T-helper 22 cell (primary cell): ENCODE data around the gene CAPZA1.
"Not testable (repeated sequence)": the region's sequence is repeated elsewhere in the genome, so short reads cannot be mapped to it uniquely, and the experiment has no call there.

ENCODE experiments used
- DNase-seq: peaks from one replicate; pipeline ENCODE4 v3.0.0-alpha.2; 2020; ENCODE audit warnings: low read depth

Gene CAPZA1

DNA sequence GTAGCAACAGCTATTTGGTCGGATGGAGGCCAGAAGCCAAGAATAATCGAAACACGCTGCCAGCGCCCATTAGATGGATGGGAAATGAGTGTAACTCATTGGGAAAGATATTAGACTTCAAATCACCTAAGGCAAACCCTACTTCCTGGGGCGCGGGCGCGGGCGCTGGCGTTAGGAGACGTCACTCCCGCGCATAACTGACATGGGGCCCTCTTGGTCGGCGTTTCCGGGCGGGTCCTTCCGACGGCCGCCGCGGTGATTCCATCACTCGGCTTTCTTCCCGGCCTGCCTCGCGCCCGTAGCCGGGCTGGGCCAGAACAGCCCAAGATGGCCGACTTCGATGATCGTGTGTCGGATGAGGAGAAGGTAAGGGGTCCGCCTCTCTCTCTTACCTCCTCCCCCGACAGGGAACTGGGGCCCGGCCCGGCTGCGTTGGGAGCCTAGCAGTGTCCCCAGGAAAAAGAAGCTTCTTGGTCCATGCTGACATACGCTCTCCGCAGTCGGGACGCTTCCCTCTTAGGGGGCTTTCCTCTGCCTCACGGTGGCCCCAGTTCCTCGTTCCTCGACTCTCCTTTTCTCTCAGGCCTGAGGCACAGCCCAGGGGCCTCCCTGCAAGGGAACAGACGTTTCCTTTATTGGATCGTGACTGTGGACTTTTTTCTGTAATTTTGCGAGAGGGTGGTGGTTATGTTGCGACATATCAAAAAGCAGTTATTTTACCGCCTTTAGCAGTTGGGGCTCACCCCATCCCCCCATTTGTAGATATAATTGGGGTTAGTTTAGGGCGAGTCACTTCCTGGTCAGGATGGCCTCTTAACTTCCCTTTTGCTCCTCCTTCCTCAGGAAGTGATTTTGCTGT, at the start of gene CAPZA1:
Gene CAPZA1 (plus strand): TSS at position 315 of the 859 bp plus-strand sequence. CDS start 13 bp downstream, at position 328.
- peak; percentile 86 for DNase-seq

DNA sequence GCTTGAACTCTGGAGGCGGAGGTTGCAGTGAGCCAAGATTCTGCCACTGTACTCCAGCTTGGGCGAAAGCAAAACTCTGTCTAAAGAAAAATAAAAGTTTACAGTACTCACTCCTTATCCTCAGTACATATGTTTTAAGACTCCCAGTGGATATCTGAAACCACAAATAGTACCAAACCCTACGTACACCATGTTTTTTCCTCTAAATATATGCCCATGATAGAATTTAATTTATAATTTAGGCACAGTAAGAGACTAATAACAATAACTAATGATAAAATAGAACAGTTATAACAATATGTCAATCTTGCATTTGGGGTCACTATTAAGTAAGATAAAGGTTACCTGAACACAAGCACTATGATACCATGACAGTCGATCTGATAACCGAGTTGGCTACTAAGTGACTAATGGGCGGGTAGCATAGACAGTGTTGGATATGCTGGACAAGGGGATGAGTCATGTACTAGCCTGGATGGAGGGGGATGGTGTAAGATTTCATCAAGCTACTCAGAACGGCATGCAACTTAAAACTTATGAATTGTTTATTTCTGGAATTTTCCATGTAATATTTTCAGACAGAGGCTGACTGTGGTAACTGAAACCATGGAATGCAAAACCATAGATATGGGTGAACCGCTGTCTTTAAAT, 44.4 kb upstream of the CAPZA1 start:
- no peak for DNase-seq

DNA sequence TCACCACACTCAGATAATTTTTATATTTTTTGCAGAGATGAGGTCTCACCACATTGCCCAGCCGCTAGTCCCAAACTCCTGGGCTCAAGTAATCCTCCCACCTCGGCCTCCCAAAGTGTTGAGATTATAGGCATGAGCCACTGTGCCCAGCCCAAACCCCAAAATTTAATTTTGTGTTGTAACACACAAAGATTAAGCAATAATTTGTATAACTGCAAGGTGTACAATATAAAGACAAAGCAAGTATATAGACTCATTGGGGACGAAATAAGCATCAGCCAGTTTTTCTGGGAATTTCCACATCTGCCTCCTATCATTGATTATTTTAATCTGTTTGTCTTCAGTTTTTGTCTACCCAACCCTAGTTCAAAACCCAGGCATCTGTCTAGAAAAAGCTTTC, 43.4 kb upstream of the CAPZA1 start:
- DNase-seq, result no peak

DNA sequence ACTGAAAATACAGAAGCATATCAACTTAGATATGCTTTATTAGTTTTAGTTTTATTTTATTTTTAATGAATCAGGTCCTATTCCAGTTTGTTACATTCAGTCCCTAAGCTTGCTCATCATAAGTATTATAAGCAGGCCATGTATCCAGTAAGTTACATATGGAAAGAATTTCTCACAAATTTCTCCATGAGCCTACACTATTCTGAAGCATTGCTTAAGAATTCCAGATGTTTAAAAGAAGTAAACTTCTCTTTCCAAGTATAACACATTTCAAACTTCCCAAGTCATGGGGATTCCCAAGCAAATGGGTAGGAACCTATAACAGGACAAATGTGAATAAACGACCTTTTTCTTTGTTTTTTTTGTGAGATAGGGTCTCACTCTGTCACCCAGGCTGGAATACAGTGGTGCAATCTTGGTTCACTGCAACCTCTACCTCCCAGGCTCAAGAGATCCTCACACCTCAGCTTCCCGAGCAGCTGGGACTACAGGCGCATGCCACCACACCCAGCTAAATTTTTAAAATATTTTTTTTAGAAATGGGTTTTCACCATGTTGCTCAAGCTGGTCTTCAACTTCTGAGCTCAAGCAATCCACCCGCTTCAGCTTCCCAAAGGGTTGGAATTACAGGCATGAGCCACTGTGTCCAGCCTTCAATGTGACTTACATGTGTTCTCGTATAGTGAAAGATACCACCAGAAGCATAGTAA, 39.7 kb upstream of the CAPZA1 start:
- DNase-seq, result no peak

DNA sequence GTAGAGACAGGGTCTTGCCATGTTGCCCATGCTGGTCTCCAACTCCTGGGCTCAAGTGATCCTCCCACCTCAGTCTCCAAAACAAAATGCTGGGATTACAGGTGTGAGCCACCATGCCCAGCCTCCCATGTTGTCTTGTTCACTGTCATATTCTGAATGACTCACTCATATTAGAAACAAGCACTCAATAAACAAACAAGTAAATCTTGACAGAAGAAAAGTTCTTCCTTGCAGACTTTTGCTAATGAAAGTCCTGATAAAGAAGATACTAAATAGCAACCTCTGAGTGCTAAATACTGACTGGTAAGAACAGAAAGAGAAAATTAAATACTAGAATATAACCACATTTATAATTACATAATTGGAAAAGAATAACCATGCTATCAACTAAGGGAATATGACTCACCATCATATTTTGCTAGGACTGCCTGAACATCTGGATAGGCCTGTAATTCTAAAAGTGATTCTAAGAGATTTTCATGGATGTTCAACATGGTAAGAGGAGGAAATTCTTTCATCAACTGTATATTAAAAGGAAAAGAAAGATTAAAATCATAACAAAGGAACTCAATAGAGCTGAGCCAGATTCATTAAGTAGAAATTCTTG, 37.9 kb upstream of the CAPZA1 start:
- DNase-seq, result no peak

DNA sequence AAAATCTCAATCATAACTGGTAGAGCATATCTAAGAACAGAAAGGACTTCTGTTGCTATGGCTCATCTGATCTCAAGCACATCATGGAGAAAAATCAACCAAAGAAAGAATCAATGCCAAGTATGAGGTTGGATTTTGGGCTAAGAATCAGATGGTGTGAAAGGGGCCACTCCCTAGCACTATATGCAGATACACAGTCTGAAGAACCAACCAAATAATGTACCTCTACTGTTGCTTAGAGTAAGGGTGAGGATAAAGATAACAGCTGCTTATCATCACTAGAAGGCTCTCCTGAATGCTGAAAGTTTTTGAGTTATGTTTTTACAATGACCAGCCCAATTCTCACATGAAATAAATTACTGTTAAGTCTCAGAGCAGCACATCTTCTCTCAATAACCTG, 36.3 kb upstream of the CAPZA1 start:
- DNase-seq, result no peak

DNA sequence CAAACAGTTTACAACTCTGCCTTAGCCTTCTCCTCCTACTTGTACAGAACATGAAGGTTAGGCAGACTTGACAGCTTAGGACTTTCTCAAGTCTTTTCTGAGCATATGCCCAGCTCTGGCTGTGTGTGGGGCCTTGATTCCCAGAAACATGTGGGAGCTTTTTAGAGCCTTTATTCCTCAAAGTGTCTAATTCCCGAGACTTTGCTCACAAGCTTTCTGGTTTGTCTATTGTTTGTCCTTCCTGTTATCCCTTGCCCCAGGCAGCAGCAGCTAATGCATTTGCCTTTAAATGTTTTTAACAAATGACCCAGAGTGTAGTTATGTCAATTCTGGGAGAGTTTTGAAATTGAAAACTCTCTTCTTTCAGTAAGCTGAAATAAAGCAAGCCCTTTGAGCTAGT, 29.9 kb upstream of the CAPZA1 start:
- no peak for DNase-seq

DNA sequence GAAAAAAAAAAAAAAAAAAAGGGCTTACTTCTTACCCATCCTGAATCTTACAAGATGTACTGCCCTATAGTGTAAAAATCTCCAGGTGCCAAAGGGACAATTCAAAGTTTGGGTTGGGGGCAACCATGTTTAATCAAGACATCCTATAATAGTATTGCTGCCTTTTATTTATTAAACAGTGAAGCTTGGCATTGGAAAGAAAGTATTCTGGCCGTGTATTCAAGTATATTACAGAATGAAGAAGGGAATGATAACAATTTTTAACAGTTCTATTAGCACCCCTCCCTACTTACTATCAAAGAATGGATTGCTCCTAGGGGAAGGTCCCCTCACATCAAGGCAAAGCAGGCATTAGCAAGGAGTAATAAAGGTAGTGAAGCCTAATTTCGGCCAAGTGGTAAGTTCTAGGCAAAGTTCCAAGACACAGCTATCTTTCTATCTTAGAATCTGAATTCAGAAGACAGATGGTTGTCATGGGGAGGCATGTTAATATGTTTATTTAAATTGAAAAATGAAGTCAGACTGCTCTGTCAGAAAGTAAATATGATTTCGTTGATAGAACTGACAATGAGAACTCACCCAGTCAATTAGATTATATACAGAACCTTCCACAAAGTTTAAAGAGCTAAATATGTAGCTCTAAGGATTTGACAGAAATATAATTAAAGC, 25.3 kb upstream of the CAPZA1 start:
- DNase-seq, result no peak

DNA sequence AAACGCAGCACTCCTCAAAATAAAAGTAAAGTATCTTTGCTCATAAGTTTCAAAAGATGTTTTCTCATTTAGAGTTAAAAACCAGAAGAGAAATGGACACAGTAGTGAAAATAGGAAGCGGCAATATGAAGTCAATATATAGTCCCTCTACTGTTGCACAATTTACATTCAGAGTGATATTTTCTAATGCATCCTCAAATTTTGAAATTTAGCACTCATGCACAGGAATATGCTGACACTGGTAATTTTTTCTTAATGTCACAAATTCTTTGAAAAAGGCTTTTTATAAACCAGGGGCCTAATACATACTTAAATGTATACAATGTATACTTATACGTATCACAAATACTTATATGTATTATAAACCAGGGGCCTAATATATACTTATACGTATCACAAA, 20.2 kb upstream of the CAPZA1 start:
- DNase-seq, result no peak

DNA sequence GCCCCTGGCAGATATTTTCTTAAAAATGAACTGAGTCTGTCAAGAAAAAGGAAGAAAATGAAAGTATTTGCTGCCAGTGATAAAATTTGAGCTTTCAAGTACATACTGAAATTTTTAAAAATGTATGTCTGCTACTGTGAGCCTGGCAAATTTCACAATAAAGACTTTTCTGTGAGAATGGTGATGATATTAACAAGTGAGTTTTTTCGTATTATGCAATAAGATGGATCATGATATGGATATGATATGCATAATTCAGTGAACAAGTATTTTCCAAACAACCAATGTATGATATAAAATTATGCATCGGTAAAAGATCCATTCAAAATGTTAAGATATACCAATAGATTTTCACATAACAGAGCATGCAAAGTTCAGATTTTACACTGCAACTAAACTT, 16.6 kb upstream of the CAPZA1 start:
- no peak for DNase-seq

DNA sequence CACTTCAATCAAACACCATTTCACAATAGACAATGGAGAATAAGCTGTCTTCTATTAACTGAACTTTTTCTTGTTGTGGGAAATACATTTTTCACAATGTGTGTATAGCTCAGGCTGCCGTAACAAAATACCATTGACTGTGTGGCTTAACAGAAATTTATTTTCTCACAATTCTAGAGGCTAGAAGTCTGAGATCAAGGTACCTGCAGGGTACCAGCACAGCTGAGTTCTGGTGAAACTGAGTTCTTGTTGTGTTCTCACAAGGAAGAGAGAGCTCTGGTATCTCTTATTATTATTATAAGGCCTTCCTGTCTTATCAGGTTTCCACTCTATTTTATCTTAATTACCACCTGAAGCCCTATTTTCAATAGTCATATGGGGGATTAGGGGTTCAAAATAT, 16.1 kb upstream of the CAPZA1 start:
- DNase-seq, result no peak

DNA sequence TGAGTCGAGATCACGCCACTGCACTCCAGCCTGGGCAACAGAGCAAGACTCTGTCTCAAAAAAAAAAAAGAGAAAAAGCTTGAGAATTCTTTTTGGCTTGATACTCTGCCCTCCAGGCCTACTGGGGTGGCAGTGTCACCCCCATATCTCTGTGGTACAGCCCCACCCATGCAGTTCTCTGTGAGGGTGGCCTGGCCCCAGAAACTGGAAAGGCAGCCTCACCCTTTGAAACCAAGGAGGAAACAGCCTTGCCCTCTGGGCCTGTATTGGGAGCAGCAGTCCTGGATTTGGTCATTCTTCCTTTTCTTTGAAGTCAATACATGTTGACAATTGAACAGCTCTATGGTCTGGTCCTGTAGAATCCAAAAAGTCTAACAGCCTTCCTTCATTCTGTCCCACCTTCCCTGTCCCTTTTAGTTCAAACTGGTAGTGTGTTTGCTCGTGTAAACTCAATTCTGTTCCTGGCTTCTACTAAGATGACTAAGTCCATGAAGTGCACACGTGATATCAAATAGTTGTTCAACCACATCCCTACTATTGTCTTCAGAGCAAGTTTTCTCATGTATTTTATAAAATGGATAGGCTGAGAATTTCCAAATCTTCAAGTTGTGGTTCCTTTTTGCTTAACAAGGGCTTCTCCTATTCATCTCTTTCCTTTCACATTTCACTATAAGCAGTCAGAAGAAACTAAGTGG, 13.9 kb upstream of the CAPZA1 start:
- no peak for DNase-seq

DNA sequence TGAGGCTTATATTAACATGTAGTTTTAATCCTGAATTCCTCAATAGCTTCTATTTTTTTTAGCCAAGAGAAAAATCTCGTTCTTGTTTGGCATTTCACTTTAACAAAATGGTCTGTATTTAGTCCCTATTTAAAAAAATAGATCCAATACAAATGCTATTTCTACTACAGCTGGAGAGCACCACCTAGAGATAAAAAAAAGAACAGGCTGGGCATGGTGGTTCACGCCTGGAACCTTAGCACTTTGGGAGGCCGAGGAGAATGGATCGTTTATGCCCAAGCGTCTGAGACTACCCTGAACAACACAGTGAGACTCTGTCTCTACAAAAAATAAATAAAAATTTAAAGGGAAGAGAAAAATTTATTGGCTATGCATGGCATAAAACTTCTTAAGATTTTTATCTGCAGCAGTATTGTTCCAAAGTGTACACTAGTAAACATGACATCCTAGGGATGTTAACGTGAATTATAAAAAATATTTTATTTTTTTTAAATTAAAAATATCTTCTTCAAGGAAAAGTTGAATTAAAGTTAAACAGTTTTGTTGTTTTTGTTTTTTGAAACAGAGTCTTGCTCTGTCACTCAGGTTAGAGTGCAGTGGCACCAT, 5.1 kb upstream of the CAPZA1 start:
- no peak for DNase-seq

DNA sequence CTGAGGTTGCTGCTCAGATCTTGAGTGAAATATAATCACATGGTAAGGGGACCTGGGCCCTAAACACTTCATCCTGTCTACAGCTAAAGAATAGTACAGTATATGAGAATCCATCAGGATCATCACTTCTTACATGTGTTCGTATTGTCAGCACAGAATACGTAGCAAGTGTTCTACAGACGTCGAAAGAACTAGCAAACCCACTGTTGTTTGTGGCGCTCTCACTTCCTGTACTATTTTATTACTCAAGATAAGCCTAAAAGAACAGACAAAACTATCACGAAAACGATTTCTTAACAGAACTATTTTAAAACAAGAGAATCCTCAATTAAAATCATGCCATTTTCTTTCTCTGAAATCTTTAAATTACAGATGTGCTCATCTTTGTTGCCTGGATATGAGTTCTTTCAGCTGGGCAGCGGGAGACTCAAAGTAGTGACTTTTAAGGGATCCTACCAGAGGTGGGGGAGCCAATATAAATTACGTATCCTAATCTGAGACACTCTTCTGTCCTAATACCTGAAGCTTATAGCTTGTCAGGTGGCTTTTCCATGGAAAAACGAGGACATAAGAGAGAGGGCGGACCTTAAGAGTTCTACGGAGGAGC, 1.4 kb upstream of the CAPZA1 start:
- DNase-seq, result peak; percentile 21

DNA sequence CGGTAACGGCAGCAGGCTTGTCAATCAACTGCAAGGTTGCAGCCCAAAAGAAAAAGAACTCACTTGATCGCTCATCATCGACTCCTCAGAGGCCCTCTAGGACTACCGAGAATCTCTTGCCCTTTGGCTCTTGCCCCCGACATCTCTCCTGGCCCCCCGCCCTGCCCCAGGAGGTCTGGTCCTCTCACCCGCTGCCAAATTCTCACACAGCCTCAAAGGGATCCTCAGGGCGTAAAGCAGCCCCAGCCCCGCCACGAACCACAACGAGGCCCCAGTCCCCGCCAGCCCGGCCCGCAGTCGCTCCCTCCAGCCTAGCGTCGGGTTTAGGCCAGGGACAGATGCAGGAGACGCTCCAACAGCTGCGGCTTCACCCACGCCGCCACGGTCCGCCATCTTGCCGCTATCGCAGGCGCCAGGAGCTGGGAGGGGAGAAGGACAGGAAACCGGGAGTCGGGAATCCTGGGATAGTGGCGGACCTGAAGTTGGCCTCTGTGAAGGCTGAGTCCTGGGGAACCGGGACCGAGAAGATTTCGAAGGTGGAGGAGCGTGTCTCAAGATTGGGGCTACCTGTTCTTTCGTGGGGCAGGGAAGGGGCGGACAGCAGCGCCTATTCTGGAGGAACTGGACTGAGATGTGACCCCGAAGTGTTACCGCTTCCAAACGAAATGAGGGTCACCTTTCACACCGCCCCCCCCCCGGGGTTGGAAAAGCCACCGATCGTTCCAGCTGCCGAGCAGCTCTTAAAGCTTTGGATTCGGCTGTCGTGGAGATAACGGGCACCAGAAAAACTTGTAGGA, 713 bp upstream of the CAPZA1 start, which contains the start of gene ST7L:
Gene ST7L (minus strand): TSS at position 421 of the 797 bp plus-strand sequence. CDS start 28 bp downstream, at position 393.
- DNase-seq, result peak; percentile 42

DNA sequence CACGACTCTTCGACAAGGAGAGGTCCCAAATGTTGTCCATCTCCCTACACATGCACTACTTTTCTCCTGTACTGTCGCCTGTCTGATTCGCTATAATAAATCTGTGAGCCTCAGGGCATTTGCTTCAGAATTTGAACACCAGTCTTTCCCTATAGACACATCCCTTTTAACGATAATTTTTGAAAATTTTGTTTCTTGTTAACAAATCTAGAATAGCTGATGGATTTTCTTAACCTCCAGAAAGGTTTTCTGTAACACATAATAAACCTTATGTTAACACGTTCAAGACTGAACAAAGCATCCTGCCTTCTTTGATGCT, 704 bp downstream of the CAPZA1 start:
- DNase-seq, result no peak

DNA sequence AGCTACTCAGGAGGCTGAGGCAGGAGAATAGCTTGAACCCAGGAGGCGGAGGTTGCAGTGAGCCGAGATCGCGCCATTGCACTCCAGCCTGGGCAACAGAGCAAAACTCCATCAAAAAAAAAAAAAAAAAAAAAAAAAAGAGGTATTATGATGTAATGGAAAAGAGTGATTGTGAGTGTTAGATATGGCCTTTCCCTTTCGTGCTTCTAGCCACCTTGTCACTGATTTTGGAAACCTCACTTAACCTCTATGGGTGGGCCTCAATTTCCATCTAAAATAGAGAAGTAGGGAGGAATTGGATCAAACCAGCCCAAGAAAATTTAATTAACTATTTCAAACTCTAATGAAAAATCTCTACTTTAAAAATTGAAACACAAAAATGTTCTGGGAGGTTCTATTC, 4.9 kb downstream of the CAPZA1 start:
- not testable (repeated sequence) for DNase-seq

DNA sequence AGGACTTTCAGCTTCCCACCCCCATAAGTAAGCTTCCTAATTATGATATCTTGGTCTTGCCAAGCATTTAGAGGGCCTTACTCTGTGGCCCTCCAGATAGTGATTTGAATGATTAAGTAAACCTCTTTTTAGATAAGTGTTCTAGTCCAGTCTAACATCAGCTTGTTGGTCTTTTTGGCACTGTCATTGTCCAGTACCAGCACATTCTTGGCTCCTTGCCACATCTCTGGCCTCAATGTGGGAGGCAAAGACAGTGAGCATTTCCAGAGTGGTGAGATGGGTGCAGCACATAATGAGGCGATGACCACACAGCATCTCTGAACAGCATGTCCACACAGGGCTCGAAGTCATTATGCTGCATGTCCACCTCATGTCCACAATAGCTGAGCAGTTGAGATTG, 6.1 kb downstream of the CAPZA1 start:
- DNase-seq, result no peak

DNA sequence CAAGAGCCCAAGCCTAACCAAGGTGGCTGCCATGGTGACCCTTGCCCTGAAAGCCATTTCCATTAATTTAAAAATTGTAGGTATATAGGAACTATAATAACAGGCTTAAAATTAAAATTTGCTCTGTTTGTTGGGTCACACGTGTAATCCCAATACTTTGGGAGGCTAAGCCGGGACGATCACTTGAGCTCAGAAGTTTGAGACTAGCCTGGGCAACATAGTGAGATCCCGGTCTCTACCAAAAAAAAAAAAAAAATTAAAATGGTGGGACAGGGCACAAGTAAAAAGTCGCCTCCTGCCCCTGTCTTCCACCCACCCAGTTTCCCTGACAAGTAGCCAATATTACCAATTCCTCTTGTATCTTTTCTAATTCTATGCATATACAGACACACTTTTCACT, 6.6 kb downstream of the CAPZA1 start:
- no peak for DNase-seq

DNA sequence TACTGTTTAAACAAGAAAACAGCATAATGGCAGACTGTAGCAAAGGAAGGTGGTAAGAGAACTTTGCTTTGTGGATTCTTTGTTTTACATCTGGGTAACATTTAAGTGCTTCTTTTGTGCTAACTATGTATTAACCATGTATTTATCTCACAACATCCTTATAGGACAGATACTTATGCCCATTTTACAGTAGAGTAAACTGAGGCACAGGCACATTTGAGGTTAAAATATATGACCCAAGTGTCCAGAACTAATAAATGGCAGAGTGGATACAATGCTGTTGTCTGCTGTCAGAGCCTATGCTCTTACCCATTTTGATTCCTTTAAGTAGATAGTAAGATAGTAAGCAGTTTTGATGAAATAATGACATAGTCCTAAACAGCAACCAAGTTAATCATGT, 7.3 kb downstream of the CAPZA1 start:
- no peak for DNase-seq
